ENCODE data around the gene UBE2QL1.

The UBE2QL1 gene

DNA sequence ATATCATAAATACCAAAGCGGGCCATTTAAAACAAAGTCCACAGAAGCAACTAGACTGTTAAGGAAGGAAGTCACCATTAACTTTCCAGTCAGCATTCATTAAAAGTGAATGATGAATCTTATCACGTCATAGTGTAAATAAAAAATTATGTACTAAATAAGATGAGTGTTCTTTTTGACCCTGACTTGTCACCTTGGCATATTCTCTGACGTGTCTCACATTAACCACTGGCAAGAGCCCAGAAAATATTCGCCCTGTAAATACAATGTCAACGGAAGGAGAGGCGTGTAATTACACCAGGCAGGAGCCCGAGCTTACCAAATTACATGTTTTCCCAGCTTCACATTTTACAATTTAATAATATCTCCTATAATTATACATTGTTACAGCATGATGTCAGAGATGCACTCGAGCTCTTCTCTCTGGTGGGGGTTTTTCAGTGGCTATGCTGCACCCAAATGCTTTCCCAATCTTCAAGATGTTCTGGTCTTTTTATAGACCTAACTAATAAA lies 29.3 kb upstream of the UBE2QL1 start:
- peaks cover 7% of the 10 kb centered on the region; the same call in 1 of the 2 replicates for H3K27me3 ChIP-seq (ENCODE audit: insufficient read depth, low read length)
- H4K20me1 ChIP-seq (ENCODE audit: insufficient read depth, low read length), result no peaks in the 10 kb centered on the region
- no peaks in the 10 kb centered on the region for H3K36me3 ChIP-seq (ENCODE audit: insufficient read depth, low read length)
- no peaks in the 10 kb centered on the region for H3K9me2 ChIP-seq (ENCODE audit: low read depth, low read length)
- TF ChIP-seq EZH2 (IDR thresholded peaks at IDR 0.05; ENCODE audit: borderline replicate concordance, low read length), result no peak
- TF ChIP-seq, protein P1, sequence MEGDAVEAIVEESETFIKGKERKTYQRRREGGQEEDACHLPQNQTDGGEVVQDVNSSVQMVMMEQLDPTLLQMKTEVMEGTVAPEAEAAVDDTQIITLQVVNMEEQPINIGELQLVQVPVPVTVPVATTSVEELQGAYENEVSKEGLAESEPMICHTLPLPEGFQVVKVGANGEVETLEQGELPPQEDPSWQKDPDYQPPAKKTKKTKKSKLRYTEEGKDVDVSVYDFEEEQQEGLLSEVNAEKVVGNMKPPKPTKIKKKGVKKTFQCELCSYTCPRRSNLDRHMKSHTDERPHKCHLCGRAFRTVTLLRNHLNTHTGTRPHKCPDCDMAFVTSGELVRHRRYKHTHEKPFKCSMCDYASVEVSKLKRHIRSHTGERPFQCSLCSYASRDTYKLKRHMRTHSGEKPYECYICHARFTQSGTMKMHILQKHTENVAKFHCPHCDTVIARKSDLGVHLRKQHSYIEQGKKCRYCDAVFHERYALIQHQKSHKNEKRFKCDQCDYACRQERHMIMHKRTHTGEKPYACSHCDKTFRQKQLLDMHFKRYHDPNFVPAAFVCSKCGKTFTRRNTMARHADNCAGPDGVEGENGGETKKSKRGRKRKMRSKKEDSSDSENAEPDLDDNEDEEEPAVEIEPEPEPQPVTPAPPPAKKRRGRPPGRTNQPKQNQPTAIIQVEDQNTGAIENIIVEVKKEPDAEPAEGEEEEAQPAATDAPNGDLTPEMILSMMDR (IDR thresholded peaks at IDR 0.05; ENCODE audit: low read length), result no peak
- no peak overlapping the region for H3K9ac ChIP-seq (ENCODE audit: low read length)
- H3K4me2 ChIP-seq (ENCODE audit: low read length), result no peak overlapping the region
- no peaks in the 10 kb centered on the region for H3K9me3 ChIP-seq (ENCODE audit: low read length)
- no peaks in the 10 kb centered on the region for H3K79me2 ChIP-seq (ENCODE audit: insufficient read depth, low read length)
- H2AFZ ChIP-seq (ENCODE audit: low read length), result no peak overlapping the region
- no peak overlapping the region for H3K27ac ChIP-seq (ENCODE audit: low read depth, low read length, poor library complexity, severe bottlenecking)
- H3K4me1 ChIP-seq (ENCODE audit: insufficient read depth, low read length, severe bottlenecking), result no peaks in the 10 kb centered on the region
- H3K4me3 ChIP-seq (ENCODE audit: low read depth, low read length, poor library complexity, severe bottlenecking), result no peak overlapping the region
- H3F3A ChIP-seq (ENCODE audit: insufficient read depth, low read length), result no peaks in the 10 kb centered on the region

DNA sequence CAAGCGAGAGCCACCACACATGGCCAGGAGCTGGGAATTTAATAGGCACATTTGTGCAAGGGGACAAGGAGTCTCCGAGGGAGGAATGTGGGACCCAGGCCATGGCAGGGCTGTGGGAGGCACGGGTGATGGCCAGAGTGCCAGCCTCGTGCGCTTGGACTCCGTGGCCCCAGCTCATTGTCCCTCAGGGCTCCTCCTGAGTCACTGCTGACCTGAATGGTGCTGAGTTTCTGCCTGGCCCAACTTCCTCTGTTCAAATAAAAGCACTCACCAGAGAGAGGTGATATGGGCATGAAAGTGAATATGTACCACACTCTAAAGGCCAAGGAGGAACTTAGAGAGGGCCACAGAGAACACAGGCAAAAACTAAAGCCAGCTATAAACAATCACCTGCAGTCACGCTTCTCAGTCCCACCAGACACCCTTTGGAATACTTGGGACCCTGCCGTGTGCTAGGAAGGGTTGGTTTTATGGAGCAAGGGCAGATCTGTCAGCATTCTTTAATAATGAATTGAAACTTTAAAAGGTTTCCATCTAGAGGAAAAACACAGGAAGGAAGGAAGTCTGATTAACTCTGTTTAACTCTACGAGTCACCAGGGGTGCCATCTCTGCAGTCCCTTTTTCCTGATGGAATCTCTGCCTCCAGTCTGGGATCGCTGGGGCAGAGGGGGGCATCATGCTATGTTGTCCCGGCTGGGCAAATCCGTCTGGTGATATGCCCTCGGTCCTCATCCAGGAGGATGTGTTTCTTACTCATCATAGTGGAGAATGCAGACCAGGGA lies 25.1 kb upstream of the UBE2QL1 start:
- Histone ChIP-seq H4K20me1 (ENCODE audit: insufficient read depth, low read length) (no peaks in the 10 kb centered on the region), H3K4me3 (ENCODE audit: low read depth, low read length, poor library complexity, severe bottlenecking) (no peak overlapping the region), H3K36me3 (ENCODE audit: insufficient read depth, low read length) (no peaks in the 10 kb centered on the region), H3K4me1 (ENCODE audit: insufficient read depth, low read length, severe bottlenecking) (no peaks in the 10 kb centered on the region), H3K79me2 (ENCODE audit: insufficient read depth, low read length) (no peaks in the 10 kb centered on the region), H3K9me3 (ENCODE audit: low read length) (no peaks in the 10 kb centered on the region), H3K9ac (ENCODE audit: low read length) (no peak overlapping the region), H2AFZ (ENCODE audit: low read length) (no peak overlapping the region), H3K4me2 (ENCODE audit: low read length) (no peak overlapping the region), H3K9me2 (ENCODE audit: low read depth, low read length) (no peaks in the 10 kb centered on the region), H3K27ac (ENCODE audit: low read depth, low read length, poor library complexity, severe bottlenecking) (no peak overlapping the region), H3K27me3 (ENCODE audit: insufficient read depth, low read length) (peaks cover 8% of the 10 kb centered on the region; the same call in 1 of the 2 replicates), H3F3A (ENCODE audit: insufficient read depth, low read length) (no peaks in the 10 kb centered on the region)
- TF ChIP-seq, protein P1 (IDR thresholded peaks at IDR 0.05; ENCODE audit: low read length), result no peak
- no peak for TF ChIP-seq EZH2 (IDR thresholded peaks at IDR 0.05; ENCODE audit: borderline replicate concordance, low read length)

DNA sequence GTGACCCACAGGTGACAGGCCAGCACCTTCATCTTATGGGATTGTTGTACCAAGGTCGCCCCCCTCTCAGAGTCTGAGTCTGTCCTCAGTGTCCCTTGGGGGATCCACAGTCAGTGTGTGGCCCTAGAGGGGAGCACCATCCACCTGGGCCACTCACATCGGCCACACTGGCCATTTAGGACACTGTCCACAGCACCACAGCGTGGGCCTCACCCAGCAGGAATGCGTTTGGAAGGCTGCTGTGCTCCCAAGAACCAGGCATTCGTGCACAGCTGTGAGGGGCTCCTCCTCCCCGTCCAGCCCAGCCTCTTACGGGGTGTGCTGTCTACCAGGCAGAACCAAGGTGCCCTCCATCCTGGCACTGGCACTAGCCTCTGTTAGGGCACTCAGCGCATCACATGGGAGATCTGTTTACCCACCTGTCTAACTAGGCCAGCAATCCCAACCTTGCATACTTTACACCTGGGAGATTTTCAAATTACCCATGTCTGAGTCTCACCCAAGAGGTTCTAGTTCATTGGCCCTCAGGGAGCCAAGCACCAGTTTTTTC lies 24.5 kb upstream of the UBE2QL1 start:
- no peaks in the 10 kb centered on the region for H3F3A ChIP-seq (ENCODE audit: insufficient read depth, low read length)
- H3K9me3 ChIP-seq (ENCODE audit: low read length), result no peaks in the 10 kb centered on the region
- peaks cover 8% of the 10 kb centered on the region; the same call in 1 of the 2 replicates for H3K27me3 ChIP-seq (ENCODE audit: insufficient read depth, low read length)
- H3K27ac ChIP-seq (ENCODE audit: low read depth, low read length, poor library complexity, severe bottlenecking), result no peak overlapping the region
- no peaks in the 10 kb centered on the region for H4K20me1 ChIP-seq (ENCODE audit: insufficient read depth, low read length)
- no peaks in the 10 kb centered on the region for H3K36me3 ChIP-seq (ENCODE audit: insufficient read depth, low read length)
- H2AFZ ChIP-seq (ENCODE audit: low read length), result no peak overlapping the region
- no peaks in the 10 kb centered on the region for H3K9me2 ChIP-seq (ENCODE audit: low read depth, low read length)
- no peak overlapping the region for H3K9ac ChIP-seq (ENCODE audit: low read length)
- TF ChIP-seq, protein P1 (IDR thresholded peaks at IDR 0.05; ENCODE audit: low read length), result no peak
- no peak for TF ChIP-seq EZH2 (IDR thresholded peaks at IDR 0.05; ENCODE audit: borderline replicate concordance, low read length)
- H3K4me1 ChIP-seq (ENCODE audit: insufficient read depth, low read length, severe bottlenecking), result no peaks in the 10 kb centered on the region
- H3K4me3 ChIP-seq (ENCODE audit: low read depth, low read length, poor library complexity, severe bottlenecking), result no peak overlapping the region
- H3K79me2 ChIP-seq (ENCODE audit: insufficient read depth, low read length), result no peaks in the 10 kb centered on the region
- no peak overlapping the region for H3K4me2 ChIP-seq (ENCODE audit: low read length)

Data from OCI-LY1 (cell line).